Daoy (cell line): ENCODE data around the gene ASTN2. TPM values are rescaled to one million over a fixed set of nuclear protein-coding genes. Genes with fewer than 3 reads are reported as not detected.

ENCODE experiments used
- DNase-seq: peaks from one replicate; pipeline ENCODE4 v3.0.0-alpha.2; 2015; ENCODE audit warnings: low read depth
- total RNA-seq: library from RNA; depleted of rRNA; stranded (reverse); fragments of >200 nt; shearing (Covaris generic); gene quantifications from 2 replicates; pipeline ENCODE4 v1.2.3, GENCODE V29; 2014

ASTN2 gene
- total RNA-seq, 1 experiment from 2014 or later, result 5.7 TPM

DNA sequence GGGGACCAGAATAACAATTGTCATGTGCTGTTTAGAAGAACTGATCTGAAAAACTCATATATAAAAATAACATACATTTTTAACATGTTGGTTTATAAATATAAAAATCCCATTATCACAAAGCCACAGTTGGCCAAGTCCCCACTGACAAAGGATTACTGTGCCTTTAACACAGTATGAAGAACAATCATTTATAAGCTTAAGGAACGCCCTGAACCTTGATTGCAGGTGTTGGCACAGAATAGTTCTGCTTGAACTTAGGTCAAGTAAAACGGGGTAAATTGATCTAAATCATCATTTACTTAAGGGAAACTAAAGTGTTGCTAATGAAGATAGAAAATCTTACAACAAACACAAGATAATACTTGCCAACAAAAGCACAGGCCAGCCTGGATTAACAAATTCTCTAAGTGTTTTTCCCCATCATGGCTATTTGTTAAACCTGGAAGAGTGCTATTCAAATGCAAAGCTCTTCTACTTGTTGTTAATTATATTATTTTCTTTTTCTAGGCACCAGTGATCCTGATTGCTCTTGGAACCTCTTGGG is 46.1 kb downstream of the ASTN2 start:
- DNase-seq, result no peak

DNA sequence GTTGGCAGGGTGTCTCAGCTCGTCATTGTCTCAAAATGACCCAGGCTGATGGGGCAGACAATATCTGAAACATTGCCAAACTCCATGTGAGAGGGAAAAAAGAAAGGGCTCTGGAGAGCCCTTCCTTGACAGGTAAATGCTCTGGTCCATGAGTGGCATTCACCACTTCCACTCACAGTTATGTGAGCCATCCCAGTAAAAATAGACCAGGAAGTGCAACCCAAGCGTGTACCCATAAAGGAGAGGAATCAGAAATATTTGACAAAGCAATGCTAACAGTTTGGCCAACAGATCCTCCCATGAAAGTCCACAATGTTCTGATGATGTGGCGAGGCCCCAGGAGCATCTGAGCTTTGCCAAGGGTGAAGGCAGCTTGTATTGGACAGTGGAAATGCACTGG is 49.4 kb downstream of the ASTN2 start:
- DNase-seq, result no peak

DNA sequence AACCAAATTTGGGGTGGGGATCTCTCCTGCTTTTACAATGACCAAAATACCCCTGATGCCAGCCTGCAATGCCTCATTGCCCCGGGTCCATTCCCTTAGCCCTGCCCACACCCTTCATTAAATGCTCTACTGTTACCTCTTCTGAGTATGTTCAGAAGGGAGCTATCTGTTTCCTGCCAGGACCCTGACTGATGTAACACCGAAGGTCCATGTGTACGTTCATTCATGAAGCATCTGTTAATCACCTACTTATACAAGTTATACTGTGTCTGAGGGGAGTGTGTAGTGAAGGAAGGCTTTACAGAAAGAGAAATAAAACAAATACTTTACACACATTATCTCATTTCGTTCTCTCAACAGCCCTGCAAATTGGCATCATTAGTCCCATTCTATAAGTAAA is 51.9 kb downstream of the ASTN2 start:
- DNase-seq, result no peak

DNA sequence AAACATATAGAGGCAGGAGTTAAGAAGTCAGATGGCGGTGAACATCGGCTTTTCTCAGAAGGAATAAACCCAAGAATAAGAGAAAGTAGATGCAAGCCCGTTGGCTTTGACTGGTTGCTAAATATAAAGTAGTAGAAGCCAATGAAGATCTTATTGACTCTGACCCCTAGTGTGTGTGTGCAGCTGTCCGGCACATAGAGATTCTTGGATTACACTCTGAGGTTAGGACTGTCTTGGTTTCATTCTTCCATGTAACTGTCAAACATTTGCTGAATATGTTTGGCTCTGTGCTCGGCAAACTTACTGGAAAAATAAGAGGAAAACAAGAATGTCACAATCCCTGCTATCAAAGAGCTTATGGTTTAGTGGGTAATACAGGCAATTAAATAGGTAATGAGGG is 54.9 kb downstream of the ASTN2 start:
- DNase-seq, result no peak

DNA sequence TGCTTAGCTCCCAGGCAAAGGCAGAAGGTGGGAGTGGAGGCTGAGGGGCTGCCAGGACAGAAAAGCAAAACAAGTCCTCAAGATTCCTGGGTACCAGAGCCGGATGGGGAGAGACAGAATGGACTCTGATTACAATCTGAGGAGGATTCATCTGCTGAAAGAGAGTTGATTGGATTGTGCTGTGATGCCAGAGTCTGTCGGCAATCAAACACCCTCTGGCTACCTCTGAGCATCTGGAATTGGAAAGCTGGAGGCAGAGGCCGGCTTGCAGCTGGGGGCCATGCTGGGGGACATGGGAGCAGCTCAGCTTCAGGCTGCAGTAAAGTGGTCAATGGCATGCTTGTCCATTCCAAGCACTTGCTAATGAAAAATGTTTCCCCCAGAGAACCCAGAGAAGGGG is 59.3 kb downstream of the ASTN2 start:
- no peak for DNase-seq

DNA sequence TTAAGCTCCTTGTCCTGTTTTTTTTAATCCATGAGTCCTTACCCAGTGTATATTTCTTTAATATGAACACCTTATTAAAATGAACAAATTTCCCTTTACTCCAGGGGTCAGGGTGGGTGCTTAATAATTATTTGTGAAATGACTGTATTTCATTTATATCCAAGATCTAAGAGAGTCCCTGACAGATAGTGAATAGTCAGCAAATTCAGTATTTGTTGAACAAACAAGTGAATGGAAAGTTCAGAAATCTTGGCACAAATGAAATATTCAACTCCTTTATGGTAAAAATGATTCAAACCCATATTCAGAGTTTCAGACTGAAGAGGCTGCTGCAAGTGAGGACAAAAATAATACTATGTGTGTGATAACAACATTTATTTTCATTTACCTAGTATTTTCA is 59.9 kb downstream of the ASTN2 start:
- DNase-seq, result no peak

DNA sequence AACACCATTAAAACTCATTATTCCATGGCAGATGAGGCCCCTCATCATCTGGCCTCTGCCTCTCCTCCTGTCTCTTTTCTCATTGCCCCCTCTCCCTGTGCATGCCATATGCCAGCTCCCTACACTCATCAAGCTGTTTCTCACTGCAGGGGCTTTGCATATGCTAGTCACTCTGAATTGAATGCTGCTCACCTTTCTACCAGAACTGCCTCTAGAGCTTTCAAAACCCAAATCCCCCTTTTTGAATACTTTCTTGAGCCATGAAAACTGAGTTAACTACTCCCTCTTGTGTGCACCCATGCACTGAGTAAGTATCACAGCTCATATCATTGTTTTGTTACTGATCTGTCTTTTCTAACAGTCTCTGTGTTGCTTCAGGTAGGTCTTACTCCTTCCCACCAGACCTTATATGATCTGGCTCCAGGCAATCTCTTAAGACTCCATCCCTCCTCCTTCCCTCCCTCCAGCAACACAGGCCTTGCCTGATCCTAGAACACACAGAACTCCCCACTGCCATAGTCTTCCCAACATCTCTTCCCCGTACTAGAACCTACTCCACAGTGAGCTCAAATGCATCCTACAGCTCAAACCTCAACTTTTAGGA is 60.5 kb downstream of the ASTN2 start:
- no peak for DNase-seq

DNA sequence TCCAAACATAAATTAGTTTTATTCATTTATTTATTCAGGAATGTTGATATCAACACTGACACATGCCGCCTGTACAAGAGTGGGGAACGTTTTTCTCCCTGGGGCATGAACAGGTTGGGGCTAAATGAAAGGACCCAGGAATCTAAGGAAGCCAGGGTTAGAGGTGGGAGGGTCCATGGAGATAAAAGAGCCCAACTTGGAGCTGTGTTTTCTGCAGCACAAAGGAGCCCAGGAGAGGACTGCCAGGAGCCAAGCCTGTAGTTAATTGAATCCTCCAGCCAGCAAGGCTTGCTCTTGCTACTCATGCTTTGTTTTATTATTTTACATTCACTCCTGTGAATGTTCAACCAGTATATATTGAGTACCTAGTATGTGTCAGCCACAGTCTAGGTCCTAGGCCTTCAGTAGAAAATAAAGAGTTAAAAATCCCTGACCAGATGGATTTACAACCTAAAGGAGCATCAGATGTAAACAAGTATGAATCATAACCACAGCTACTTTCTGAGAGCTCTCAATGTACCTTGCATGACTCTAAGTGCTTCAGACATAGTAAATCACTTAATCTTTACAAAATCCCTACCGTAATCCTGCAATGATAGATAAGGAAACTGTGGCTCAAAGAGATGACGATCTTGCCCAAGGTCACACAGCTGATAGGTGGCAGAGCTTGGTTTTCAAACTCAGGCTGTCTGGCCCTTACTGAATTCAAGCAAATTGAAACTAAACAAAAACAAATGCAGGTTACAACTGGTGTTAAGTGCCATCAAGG is 69.8 kb downstream of the ASTN2 start:
- no peak for DNase-seq

DNA sequence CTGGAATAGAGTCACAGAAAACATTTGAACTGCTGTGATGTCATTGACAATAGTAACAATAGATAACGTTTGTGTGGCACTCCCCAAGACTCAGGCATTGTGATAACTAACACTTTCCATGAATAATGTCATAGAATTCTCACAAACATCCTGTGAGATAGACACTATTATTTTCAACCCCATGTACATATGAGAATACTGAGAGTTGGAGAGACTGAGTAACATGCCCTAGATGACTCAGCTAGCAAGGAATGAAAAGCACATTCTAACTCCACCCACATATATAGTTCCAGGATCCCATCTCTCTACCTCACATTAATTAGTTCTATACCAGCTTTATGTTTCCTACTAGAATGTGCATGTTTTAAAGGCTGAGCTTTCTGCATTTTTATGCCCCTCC is 71.4 kb downstream of the ASTN2 start:
- no peak for DNase-seq

DNA sequence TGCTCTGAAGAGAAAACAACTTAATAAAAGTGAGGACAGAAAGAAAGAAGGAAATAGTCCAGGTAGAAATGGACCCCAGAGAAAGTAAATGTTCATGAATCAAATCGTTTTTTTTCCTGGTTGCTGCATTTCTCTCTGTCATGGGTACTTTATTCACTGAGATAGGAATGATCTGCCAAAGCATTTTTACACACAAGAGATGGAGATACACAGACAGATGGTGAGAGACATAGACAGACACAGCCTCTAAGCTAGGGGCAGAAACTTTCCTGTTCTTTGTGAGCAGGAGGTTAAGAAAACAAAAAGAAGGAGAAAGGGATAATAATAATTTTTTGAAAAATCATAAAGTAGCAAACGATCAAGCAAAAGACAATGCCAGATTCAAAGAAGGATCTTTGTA is 73.7 kb downstream of the ASTN2 start:
- no peak for DNase-seq

DNA sequence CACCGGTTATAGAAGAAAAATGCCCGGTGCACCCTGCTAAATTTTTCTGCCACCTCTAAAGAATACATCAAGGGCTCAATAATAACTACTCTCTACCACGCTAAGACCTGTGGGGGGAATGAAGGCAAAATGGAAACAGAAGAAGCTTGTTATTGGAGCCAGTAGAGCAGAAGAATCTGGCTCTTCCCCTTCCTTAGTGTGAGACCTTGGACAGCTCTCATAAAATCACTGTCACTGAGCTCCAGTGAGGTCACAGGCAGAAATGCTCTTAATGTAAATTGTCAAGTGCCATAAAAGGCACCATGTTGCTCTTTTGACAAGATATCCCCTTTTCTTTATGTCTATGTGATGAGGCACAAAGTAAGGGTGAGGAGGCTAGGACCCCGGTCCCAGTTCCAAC is 74.4 kb downstream of the ASTN2 start:
- no peak for DNase-seq

DNA sequence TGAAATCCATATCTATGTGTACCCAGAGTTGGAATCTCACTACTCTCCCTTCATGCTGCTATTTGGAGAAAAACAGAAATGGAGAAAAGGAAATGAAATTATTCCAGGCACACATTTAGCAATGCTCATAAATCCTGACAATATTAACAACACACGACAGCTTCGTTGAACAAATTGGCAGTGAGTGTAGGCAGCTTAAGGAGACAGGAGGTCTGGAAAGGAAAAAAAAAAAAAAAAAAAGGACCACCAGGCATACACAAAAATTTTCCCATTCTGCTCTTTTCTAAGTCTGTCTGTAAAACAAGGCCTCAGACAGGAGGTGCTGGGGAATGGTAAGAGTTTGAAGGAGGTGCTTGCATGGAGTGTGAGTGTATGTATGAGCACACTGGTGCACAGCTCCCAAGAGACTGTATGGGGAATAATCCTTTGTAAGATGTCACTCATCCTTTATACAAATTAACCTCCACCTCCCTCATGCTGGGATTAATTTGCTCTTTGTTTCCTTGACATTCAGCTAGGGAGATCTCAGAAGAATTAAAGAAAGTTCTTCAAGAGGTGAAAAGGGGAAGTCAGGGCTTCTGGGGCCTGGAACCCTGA is 78.9 kb downstream of the ASTN2 start:
- DNase-seq, result no peak

DNA sequence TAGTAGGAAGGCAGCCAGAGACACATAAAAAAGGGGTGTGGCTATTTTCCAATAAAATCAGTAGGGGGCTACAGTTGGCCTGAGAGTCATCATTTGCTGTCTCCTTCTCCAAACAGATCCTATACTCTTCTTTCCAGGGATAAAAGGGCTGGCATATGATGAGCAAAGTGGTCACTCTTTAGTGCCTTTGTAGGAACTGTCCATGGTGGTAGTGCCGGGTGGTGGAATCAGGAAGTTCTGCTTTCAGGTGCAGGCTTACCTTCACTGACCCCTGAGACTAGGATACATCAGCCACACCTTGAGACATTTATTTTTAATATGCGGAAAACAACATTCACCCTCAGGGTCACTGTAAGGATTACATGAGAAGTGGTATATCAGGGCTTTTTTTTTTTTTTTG is 80.8 kb downstream of the ASTN2 start:
- DNase-seq, result no peak

DNA sequence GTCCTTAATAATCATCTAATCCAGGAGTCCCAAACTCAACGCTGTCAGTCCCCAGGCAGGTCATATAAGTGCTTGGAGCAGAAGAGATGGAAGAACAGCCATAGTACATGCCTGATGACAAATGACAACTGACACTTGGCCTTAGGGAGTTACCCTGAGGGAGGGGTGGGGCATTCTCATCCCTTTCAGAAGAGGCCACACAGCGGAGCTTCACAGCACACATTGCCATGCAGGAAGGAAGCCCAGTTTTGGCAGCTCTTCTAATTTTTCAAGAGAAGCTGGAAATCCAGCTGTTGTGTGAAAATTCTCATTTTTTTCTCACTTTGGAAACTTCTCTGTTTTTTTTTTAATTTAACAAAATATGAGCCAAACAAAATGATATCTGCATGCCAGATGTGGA is 89.0 kb downstream of the ASTN2 start:
- DNase-seq, result no peak

DNA sequence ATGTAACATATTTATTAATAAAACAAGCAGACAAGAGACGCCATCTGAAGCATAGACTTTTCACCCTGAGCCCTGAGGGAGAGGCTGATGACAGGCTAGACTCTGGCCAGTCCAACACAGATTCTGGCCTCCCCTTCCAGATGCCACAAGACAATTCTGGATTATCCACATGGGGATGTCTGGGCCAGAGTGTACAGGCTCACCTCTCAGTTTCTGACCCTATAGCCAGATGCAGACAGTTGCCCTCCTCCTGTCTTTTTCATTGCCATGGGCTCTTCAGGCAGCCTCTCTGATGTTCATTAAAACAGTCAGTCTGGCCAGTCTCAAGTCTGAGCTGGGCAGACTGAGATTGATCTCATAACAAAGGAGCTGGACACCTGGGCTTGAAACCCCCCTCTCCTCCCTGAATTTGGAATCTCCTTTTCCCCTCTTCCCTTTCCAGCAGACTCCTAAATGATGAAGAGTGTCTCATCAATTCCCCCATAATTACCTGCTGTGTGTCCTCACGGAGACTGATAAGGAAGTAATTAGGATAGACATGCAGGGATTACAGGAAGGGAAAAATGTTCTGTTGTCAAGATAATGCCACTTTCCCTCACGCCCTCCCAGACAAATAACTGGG is 89.6 kb downstream of the ASTN2 start:
- DNase-seq, result no peak

DNA sequence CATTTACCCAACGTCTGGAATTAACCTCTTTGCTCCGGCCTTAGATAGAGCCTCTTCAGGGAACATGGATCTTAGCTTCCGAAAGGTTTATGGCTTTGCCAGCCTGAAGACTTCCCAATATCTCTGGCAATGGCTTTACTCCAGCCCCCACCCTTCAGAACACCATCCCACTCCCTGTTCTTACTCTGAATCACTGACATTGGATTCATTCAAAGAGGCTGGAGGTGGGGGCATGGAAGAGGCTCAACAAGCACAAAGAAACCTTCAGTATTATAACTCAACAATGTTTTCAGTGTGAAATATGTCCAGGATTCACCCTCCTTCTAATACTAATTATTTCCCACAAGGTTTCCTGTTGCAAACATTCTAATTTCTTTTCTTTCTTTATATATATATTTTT is 91.5 kb downstream of the ASTN2 start:
- no peak for DNase-seq

DNA sequence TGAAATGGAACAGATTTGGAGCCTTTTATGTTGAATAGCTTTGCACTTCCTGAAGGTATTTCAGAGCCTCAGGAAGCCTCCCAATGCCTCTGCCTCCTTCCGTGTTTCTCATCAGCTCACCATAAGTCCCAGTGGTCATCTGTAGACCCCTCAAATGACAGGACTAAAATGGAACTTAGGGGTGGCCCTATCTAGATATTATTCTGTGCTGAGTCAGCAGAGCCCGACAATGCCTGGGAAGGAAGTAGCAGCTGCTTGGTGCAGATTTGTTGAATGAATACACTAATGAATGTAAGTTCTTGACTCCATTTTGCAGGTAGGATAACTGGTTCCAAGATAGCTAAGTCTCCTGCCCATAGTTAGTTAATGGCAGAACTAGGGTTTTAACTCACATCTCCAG is 97.7 kb downstream of the ASTN2 start:
- DNase-seq, result no peak

DNA sequence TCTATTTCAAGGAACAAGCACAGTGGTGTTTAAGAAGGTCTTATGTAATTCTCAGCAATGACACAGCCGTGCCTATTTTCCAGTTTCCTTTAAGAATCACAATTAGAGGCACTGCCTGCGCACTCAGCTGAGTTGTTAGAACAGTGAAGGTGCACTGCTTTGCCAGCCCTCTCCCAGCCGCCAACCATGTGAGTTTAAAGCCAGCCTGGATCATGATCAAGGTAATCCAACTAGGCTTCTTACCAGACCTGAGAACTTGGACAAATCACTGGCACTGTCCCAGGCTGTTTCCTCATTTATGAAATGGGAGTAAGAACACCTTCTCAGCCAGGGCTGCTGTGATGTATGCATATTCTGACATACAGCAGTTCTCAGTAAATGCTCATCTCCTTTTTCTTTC is 99.6 kb downstream of the ASTN2 start:
- no peak for DNase-seq

DNA sequence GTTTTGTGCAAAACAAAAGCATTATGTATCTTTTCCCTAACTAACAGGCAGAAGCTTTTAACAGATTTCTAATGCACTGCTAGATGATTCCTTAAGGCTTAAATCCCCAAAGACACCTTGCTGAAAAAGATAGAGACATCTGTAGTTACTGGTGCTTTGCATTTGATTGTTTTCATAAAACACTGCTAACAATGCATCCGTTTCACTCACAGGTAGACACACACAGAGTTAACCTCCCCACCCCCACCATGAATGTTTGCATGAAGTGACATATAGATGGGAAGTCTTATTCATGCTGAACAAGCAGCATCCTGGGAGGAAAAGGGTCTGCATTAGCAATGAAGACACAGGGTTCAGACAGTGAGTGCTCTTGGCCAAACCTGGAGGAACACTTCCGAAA is 100.9 kb downstream of the ASTN2 start:
- DNase-seq, result no peak

DNA sequence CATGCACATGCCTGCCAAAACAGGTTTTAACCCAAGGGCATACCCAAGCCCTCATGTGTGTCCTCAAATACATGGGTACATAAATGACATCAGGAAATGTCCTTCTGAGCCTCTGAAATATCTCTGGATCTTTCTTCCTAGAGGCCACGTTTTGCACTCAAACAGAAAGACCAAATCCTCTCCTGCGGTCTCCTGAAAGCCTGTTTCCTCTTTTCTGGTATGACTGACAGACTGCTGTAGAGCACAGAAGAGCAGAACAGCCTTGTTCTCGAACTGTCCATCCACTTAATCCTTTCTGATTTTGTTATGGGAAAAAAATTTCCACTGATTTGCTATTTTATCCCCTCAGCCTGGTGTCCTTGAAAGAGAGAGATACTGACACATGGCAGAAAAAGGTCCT is 107.2 kb downstream of the ASTN2 start:
- DNase-seq, result no peak

DNA sequence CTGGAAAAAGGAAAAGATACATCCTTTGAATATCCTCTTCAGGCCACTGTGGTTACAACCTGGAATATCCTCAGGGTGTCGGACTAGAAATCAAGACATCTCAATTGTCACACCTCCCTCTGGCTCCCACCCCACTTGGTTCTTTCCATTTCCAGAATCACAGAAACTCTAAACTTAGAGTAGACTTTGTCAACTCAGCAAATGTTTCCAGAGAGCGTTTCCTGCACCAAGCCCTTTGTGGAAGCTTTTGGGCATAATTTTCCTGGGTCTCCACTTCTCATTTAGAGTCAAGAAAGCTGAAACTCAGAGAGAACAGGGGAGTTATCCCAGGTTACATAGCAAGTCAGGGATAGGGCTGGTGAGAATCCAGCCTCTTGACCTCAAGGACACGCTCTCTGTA is 108.8 kb downstream of the ASTN2 start:
- no peak for DNase-seq

DNA sequence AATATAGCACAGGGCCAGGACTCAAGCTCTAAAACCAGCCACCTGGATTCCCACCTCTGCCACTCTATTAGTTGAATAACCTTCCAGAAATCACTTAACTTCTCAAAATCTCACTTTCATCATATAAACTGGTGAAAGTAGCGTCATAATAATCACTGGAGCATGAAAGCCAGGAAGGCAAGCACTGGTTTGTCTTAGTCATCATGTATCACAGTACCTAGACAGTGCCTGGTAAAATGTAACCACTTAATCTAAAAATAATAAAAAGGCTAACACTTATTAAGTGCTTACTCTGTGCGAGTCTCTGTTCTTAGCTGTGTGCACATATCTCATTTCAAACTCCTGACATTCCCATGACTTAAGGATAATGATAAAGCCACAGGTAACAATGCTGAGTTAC is 109.4 kb downstream of the ASTN2 start:
- DNase-seq, result no peak

DNA sequence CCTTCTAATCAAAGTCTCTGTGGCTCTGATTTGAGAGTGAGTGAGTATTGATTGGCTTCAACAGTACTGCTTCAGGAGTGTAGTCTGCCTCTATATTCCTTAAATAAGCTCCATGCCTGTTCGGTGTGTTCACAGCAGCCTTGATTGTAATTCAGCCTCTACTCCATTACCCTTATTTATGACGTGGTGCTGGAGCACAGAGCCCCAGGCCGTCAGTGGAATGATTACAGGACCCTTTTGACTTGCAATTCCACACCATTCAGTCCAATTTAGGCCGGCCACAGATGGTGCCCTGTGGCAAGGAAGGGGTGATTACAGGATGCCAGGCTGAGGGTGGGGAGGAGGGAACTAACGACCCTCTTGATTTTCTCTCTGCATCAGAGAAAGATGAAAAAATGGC is 110.3 kb downstream of the ASTN2 start:
- no peak for DNase-seq
